GM19043 (cell line): ENCODE data around the gene ANAPC2.
A peak's percentile ranks its signal among the peaks of the same experiment; 100 is the strongest.

ENCODE experiments used
- ATAC-seq: cut with Tn5 transposase; IDR thresholded peaks from one replicate; pipeline ENCODE4 v1.9.1; 2021; ENCODE audit warnings: low read depth; ENCODE audit not compliant: unreplicated experiment

Gene ANAPC2

DNA sequence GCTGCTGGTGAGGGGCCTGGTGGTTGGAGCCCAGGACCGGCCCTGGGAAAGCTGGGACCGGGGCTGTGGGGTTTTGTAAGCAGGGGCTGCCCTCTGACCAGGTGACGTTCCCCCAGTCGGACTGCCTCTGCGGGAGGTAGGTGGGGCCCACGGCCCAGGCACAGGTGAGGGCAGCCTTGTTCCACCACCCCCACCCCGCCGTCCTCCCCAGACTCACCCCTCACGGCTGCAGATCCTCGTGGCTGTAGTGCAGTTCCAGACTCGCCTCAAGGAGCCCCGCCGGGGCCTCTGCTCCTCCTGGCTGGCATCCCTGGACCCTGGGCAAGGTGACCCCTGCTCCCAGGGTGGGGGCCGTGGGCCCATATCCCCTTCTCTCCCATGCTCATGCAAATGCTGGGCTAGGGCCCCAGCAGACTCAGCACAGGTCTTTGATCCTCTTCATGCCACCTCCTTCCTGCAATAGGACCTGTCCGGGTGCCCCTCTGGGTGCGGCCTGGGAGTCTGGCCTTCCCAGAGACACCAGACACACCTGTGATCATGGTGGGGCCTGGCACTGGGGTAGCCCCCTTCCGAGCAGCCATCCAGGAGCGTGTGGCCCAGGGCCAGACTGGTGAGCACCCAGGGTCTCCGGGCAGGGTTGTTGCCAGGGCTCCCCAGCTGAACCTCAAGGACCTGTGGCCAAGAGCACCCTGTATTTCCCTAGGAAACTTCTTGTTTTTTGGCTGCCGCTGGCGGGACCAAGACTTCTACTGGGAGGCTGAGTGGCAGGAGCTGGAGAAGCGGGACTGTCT is 27.0 kb upstream of the ANAPC2 start:
- ATAC-seq: no peak

DNA sequence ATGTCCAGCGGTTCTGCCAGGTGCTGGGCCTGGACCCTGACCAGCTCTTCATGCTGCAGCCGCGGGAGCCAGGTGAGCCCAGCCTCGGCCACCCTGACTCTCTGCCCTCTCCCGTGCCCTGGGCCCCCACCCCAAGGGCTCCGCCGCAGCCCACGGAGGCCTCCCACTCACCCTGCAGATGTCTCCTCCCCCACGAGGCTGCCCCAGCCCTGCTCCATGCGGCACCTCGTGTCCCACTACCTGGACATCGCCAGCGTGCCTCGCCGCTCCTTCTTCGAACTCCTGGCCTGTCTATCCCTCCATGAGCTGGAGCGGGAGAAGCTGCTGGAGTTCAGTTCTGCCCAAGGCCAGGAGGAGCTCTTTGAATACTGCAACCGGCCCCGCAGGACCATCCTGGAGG is 26.3 kb upstream of the ANAPC2 start:
- ATAC-seq: no peak

GRCh38 chr9:137213160-137214060 is 25.1 kb upstream of the ANAPC2 start:
- ATAC-seq: no peak

DNA sequence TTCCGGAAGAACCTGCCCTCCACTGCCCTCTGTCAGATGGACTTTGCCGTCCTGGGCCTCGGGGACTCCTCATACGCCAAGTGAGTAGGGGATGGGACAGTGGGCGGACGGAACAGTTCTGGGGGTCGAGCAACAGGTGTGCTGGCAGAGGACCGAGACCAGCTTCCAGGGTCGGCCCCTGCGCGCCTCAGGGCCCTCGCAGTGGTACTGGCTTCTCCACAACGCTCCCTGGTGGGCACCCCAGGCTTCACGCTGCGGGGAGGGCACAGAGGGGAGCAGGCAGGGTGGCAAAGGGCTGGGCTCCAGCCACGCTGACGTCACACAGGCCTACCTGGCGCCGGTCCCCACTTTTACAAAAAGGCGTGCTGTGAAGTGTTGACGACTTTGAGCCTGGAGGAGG is 24.2 kb upstream of the ANAPC2 start:
- no peak for ATAC-seq

GRCh38 chr9:137211532-137211931 is 23.2 kb upstream of the ANAPC2 start:
- no peak for ATAC-seq

DNA sequence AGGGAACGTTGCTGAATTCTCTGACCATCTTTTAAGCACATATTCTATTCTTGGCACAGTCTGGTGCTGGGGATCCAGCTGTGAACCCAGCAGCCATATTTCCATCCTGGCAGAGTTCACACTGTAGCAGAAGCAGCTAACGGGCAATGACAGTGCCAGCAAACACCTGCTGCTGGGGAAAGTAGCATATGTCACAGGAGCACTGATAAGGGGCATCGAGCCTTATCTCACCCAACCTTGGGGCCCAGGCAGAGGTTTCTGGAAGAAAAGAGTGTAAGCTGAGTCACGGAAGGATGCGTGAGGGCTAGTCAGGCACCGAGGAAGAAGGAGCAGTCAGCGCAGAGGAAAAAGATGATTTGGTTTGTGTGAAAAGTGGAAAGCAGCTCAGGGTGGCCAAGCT is 18.2 kb upstream of the ANAPC2 start:
- no peak for ATAC-seq

DNA sequence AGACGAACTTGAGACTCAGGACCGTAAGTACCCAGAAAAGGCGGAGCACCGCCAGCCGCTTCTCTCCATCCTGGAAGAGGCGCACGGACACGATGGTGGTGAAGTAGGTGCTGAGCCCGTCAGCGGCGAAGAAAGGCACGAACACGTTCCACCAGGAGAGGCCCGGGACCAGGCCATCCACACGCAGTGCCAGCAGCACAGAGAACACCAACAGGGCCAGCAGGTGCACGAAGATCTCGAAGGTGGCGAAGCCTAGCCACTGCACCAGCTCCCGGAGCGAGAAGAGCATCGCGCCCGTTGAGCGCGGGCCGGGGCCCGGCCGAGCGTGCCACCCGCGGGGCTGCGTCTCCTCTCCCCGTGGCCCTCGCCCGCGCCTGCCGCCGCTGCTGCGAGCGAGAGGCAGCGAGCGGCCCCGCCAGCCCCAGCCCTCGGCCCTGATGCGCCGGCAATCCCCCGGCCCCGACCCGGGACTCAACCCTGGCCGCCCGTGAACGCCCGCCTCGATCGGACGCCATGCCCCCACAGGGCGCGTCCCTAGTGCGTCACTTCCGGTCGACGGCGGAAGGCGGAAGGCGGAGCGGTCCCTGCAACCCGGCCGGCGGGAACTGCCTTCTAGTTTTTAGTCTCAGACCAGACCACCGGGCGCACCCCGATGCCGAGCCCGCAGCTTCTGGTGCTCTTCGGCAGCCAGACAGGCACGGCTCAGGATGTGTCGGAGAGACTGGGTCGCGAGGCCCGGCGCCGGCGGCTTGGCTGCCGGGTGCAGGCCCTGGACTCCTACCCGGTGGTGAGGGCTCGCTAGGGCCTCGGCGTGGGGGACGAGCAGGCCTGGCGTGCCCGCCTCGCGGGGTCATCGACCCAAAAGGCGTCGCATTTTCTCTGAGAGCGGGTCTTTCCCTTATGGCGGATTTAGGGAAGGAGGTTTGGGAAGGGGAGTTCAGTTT is 17.0 kb upstream of the ANAPC2 start, which contains the start of the genes NDOR1 and TMEM203:
NDOR1 (plus strand) TSS at position 575 of the 944 bp plus-strand sequence; CDS start at position 653, 78 bp downstream.
TMEM203 (minus strand) TSS at position 523 of the 944 bp plus-strand sequence; CDS start at position 289, 234 bp downstream.
- no peak for ATAC-seq

GRCh38 chr9:137204731-137205125 is 16.4 kb upstream of the ANAPC2 start:
- ATAC-seq: no peak

DNA sequence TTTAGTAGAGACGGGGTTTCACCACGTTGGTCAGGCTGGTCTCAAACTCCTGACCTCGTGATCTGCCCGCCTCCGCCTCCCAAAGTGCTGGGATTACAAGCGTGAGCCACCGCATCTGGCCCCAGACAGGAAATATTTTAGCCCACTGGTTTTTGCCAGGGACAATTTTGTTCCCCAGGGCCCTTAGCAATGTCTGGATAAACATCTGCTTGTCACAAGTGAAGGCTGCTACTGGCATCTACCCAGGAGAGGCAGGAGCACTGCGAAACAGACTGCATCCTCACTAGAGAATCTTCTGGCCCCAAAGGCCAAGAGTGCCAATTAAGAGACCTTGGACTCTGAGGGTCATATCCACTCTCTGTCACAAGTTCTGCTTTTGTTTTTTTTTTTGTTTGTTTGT is 14.6 kb upstream of the ANAPC2 start:
- ATAC-seq: no peak

- no peak for ATAC-seq
Observed at GRCh38 chr9:137201205-137201868, 13.0 kb upstream of the ANAPC2 start.

DNA sequence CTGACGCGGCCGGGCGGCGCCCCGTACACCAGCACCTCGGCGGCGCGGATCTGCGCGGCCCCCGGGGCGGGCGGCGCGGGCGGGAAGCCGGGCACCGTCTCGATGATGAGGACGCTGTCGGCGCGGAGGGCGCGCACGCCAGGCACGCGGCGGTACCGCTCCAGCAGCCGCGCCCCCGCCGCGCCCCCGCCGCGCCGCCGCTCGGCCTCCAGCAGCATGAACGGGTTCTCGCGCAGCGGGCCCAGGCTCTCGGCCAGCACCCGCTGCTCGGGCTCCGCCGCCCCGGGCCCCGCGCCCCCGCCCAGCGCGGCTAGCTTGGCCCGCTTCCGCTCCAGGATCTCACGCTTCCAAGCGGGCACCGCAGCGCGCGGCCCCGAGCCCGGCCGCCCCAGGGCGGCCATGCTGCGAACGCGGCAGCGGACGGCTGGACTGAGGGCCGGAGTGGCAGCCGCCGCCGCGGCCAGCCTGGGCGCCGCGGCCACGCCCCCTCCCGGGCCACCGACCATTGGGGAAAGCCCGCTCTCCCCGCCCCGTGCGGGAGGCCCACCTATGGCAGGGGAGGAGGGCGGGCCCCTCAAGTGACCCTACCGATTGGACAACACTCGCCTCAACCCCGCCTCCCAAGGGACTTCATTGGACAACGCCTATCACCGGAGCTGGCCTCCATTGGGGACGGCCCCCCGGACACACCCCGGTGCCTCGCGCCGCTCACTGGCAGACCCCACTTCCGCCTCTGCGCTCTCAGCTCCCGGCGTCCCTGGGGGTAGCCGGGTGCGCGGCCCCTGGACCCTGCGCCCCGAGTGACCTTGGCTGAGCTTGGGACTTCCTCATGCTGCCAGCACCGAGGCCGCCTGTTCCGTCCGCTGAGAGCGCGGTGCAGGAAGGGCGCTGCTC is 12.2 kb upstream of the ANAPC2 start, which contains the start of gene TPRN:
TPRN (minus strand) TSS at position 431 of the 894 bp plus-strand sequence; CDS start at position 401, 30 bp downstream.
- peak; percentile 88 for ATAC-seq

DNA sequence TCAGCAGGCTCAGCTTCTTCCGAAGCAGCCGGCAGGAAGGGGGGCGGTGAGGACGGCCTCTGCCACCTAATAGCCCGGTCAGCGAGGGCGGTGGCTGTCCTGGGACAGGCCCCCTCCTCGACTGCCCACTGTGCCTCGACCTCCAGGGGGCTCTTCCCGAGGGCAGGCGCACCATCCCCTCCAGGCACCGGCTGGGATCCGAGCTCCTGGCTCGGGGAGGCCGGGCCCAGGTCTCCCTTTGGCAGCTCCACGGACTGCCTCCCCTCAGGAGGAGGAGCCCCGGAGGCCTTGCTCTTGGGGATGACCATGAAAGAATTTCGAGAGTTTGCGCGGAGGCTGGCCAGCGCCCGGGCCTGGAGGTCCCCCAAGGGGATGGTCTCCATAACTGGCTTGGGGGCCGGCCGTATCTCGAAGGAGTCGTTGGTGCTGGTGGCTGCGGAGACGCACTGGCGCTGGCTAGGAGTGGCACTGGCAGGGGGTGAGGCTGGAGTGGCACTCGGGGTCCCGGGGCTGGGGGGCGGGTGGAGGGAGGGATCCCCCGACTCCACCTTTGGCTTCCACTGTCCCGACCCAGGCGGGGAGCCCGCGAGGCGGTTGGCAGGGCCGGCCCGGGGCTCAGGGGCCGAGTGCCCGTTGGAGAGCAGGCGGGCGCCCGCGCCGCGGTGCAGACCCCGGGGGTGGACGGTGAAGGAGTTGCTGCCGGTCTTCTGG is 11.2 kb upstream of the ANAPC2 start:
- no peak for ATAC-seq

- ATAC-seq: no peak
Observed at GRCh38 chr9:137198902-137199283, 10.5 kb upstream of the ANAPC2 start.

DNA sequence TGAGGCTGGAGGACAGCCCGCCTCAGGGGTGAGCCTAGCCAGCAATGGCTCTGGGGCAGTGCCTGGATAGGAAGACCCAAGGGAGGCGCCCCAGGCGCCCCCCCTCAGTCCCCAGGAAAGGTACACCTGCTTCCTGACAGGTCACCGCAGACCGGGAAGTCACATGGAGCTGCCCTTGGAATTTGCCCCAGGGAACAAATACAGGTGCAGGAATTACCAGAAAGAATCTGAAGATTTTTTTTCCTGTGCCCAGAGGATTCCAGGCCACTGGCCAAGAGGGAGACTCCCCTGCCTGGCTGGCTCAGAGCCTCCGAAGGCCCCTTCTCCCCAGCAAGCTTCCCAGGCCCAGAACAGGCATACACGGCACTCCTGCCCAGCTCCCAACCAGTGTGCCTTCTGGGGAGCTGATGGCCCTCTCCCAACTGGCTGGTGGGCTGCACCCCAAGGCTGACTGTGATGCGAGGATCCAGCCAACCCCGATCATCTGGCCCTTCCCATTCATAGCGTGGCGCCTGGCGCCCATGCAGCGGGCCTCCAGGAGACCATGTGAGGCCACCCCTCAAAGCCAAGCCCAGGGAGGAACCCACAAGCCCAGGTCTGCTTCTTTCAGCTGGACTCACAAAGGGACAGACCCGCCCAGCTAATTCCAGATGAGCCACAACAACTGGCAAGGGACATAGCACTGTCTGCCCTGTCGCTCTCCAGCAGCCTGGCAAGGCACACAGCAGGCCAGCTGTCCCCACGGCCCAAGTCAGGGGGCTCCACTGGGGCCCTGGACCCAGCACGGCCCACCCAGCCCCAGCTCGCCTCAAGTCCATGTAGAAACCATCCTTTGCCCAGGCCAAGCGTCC is 9.9 kb upstream of the ANAPC2 start:
- ATAC-seq: no peak

DNA sequence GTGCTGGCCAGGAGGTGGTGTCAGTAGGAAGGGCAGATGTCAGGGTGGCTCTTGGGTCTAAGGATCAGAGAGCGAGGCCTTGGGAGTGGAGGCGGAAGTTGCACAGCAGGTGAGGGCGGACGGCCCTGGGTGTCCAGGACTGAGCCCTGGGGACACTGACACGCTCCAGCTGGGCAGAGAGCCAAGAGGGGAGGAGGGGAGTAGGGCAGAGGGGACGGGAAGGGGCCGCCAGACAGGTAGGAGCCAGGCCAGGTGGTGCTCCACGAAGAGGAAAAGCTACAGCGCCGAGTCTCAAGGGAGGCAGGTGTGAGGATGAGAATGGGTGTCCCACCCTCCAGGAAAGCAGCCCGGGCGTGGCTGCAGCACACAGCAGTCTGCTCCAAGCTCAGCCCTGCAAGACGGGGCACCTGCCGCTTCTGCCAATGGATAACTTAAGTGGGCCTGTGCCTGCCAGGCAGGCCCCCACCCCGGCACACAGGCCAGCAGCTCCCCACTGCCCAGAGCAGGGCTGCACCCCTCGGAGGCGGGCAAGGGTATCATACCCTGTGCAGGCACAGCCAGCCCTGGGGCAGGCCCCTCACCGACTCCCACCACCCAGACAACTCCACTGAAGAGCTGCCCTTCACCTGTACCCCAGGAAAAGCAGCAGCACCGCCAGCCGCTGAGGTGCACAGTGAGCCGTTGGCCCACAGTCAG is 7.3 kb upstream of the ANAPC2 start:
- no peak for ATAC-seq

- no peak for ATAC-seq
Observed at GRCh38 chr9:137194909-137195308, 6.5 kb upstream of the ANAPC2 start.

DNA sequence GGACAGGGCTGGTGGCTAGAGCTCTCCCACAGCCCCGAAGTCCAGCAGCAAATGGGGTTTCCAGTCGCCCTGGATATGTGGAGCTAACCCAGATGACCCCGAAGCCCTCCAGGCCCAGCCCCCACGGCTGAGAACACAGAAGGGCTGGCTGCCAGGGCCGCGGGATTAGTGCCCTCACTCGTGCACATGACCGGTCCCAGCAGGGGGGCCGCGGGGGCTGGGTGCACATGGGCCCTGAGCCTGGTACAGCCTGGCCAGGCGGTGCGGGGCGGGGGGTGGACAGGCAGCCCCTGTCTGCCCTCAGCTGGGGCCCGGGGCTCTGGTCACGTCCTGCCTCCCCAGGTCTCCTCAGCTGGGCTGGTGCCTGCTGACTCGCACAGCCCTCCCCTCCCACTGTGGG is 6.0 kb upstream of the ANAPC2 start:
- no peak for ATAC-seq
